A172 (cell line): Measurements from ENCODE around the gene TLNRD1. TPM values are rescaled to one million over a fixed set of nuclear protein-coding genes. Genes with fewer than 3 reads are reported as not detected.
A peak's percentile ranks its signal among the peaks of the same experiment; 100 is the strongest.

Source experiments
- DNase-seq: peaks from one replicate; pipeline ENCODE4 v3.0.0-alpha.2; 2015; ENCODE audit warnings: low spot score
- total RNA-seq: library from RNA; depleted of rRNA; stranded (reverse); fragments of >200 nt; shearing (Covaris generic); gene quantifications from 2 replicates; pipeline ENCODE4 v1.2.3, GENCODE V29; 2014

The TLNRD1 gene
- total RNA-seq, 1 experiment from 2014 or later: 9.4 TPM

GRCh38 chr15:81026836-81027599 is 26.3 kb downstream of the TLNRD1 start:
- DNase-seq: peak; percentile 23

GRCh38 chr15:81029414-81030300 is 28.9 kb downstream of the TLNRD1 start:
- no peak for DNase-seq

GRCh38 chr15:81030301-81030750 is 29.6 kb downstream of the TLNRD1 start:
- DNase-seq: no peak

- no peak for DNase-seq
Measured at GRCh38 chr15:81031203-81031602, 30.5 kb downstream of the TLNRD1 start.

- no peak for DNase-seq
Measured at GRCh38 chr15:81032355-81032754, 31.6 kb downstream of the TLNRD1 start.

- no peak for DNase-seq
Measured at GRCh38 chr15:81032818-81033217, 32.1 kb downstream of the TLNRD1 start.

- no peak for DNase-seq
Measured at GRCh38 chr15:81033508-81033907, 32.8 kb downstream of the TLNRD1 start.

- DNase-seq: no peak
Measured at GRCh38 chr15:81037952-81038743, 37.4 kb downstream of the TLNRD1 start.

- no peak for DNase-seq
Measured at GRCh38 chr15:81038975-81039607, 38.4 kb downstream of the TLNRD1 start.

GRCh38 chr15:81040757-81041156 is 40.0 kb downstream of the TLNRD1 start:
- no peak for DNase-seq

- no peak for DNase-seq
Measured at GRCh38 chr15:81043281-81043934, 42.7 kb downstream of the TLNRD1 start.

- DNase-seq: no peak
Measured at GRCh38 chr15:81043935-81044575, 43.3 kb downstream of the TLNRD1 start.

- DNase-seq: no peak
Measured at GRCh38 chr15:81046290-81046689, 45.6 kb downstream of the TLNRD1 start.

- DNase-seq: no peak
Measured at GRCh38 chr15:81047928-81048327, 47.2 kb downstream of the TLNRD1 start.

GRCh38 chr15:81049835-81050234 is 49.1 kb downstream of the TLNRD1 start:
- no peak for DNase-seq

- DNase-seq: no peak
Measured at GRCh38 chr15:81050259-81050658, 49.5 kb downstream of the TLNRD1 start.

GRCh38 chr15:81050805-81051204 is 50.1 kb downstream of the TLNRD1 start:
- DNase-seq: no peak

- no peak for DNase-seq
Measured at GRCh38 chr15:81052046-81052445, 51.3 kb downstream of the TLNRD1 start.

GRCh38 chr15:81053621-81054020 is 52.9 kb downstream of the TLNRD1 start:
- DNase-seq: no peak

- DNase-seq: peak; percentile 5
Measured at GRCh38 chr15:81054236-81054635, 53.5 kb downstream of the TLNRD1 start.
